ES-I3 (cell line): ENCODE results near the gene SSTR1.

Experiments
- H3K36me3 ChIP-seq: 2 replicates; pipeline ENCODE4 v1.6.1; 2013; ENCODE audit warnings: mild to moderate bottlenecking, low read length, control low read depth, moderate library complexity; ENCODE audit not compliant: insufficient read depth
- H3K4me1 ChIP-seq: 2 replicates; pipeline ENCODE4 v1.6.1; 2013; ENCODE audit warnings: mild to moderate bottlenecking, control low read depth, low read length; ENCODE audit not compliant: insufficient read depth
- H3K9ac ChIP-seq: 2 replicates; pipeline ENCODE4 v1.6.1; 2013; ENCODE audit warnings: low read depth, mild to moderate bottlenecking, low read length, moderate library complexity
- H3K9me3 ChIP-seq: 2 replicates; pipeline ENCODE4 v1.6.1; 2013; ENCODE audit warnings: mild to moderate bottlenecking, low read length, moderate library complexity; ENCODE audit not compliant: control insufficient read depth, insufficient read depth

The SSTR1 gene

GRCh38 chr14:38207377-38207735 is 348 bp upstream of the SSTR1 start:
- H3K9me3 ChIP-seq, result no peaks in the 10 kb centered on the region
- H3K4me1 ChIP-seq, result no peaks in the 10 kb centered on the region
- no peaks in the 10 kb centered on the region for H3K36me3 ChIP-seq
- peak overlapping the region; percentile 68; the same call in 1 of the 2 replicates for H3K9ac ChIP-seq

- H3K4me1 ChIP-seq, result peaks cover under 1% of the 10 kb centered on the region; the same call in 1 of the 2 replicates
- no peaks in the 10 kb centered on the region for H3K9me3 ChIP-seq
- peak overlapping the region; percentile 68 for H3K9ac ChIP-seq
- H3K36me3 ChIP-seq, result no peaks in the 10 kb centered on the region
Observed at GRCh38 chr14:38208618-38209562, 1.2 kb downstream of the SSTR1 start.

- Histone ChIP-seq H3K9me3 (no peaks in the 10 kb centered on the region), H3K9ac (peak overlapping the region; percentile 68; the same call in 1 of the 2 replicates), H3K4me1 (peaks cover 9% of the 10 kb centered on the region), H3K36me3 (no peaks in the 10 kb centered on the region)
Observed at GRCh38 chr14:38209572-38210557, 2.2 kb downstream of the SSTR1 start.

- Histone ChIP-seq H3K36me3 (no peaks in the 10 kb centered on the region), H3K9me3 (no peaks in the 10 kb centered on the region), H3K9ac (no peak overlapping the region), H3K4me1 (peaks cover 9% of the 10 kb centered on the region)
Observed at GRCh38 chr14:38210587-38211216, 3.0 kb downstream of the SSTR1 start.

GRCh38 chr14:38211255-38211735 is 3.6 kb downstream of the SSTR1 start:
- no peak overlapping the region for H3K9ac ChIP-seq
- H3K4me1 ChIP-seq, result peaks cover 9% of the 10 kb centered on the region
- no peaks in the 10 kb centered on the region for H3K36me3 ChIP-seq
- H3K9me3 ChIP-seq, result no peaks in the 10 kb centered on the region

- no peaks in the 10 kb centered on the region for H3K36me3 ChIP-seq
- H3K4me1 ChIP-seq, result peaks cover 9% of the 10 kb centered on the region
- H3K9ac ChIP-seq, result no peak overlapping the region
- H3K9me3 ChIP-seq, result no peaks in the 10 kb centered on the region
Observed at GRCh38 chr14:38212111-38212510, 4.4 kb downstream of the SSTR1 start.

GRCh38 chr14:38213001-38213400 is 5.3 kb downstream of the SSTR1 start:
- H3K4me1 ChIP-seq, result peaks cover 13% of the 10 kb centered on the region

GRCh38 chr14:38217553-38217952 is 9.8 kb downstream of the SSTR1 start:
- no peaks in the 10 kb centered on the region for H3K36me3 ChIP-seq
- H3K4me1 ChIP-seq, result peaks cover 30% of the 10 kb centered on the region
- no peaks in the 10 kb centered on the region for H3K9me3 ChIP-seq
- H3K9ac ChIP-seq, result no peak overlapping the region

More at GRCh38 chr14:38213001-38213400, 5.3 kb downstream of the SSTR1 start:
- H3K36me3 ChIP-seq, result no peaks in the 10 kb centered on the region
- no peak overlapping the region for H3K9ac ChIP-seq
- no peaks in the 10 kb centered on the region for H3K9me3 ChIP-seq

GRCh38 chr14:38221077-38221476 is 13.4 kb downstream of the SSTR1 start:
- H3K4me1 ChIP-seq, result peaks cover 21% of the 10 kb centered on the region
- H3K9ac ChIP-seq, result no peak overlapping the region
- no peaks in the 10 kb centered on the region for H3K36me3 ChIP-seq
- H3K9me3 ChIP-seq, result no peaks in the 10 kb centered on the region

GRCh38 chr14:38224338-38224737 is 16.6 kb downstream of the SSTR1 start:
- Histone ChIP-seq H3K36me3 (no peaks in the 10 kb centered on the region), H3K9ac (no peak overlapping the region), H3K9me3 (no peaks in the 10 kb centered on the region), H3K4me1 (peaks cover 17% of the 10 kb centered on the region)

GRCh38 chr14:38225946-38226345 is 18.2 kb downstream of the SSTR1 start:
- no peaks in the 10 kb centered on the region for H3K9me3 ChIP-seq
- H3K36me3 ChIP-seq, result no peaks in the 10 kb centered on the region
- H3K4me1 ChIP-seq, result peaks cover 7% of the 10 kb centered on the region
- H3K9ac ChIP-seq, result no peak overlapping the region

- H3K9ac ChIP-seq, result no peak overlapping the region
- peaks cover 3% of the 10 kb centered on the region for H3K4me1 ChIP-seq
- no peaks in the 10 kb centered on the region for H3K36me3 ChIP-seq
- no peaks in the 10 kb centered on the region for H3K9me3 ChIP-seq
Observed at GRCh38 chr14:38226366-38226765, 18.7 kb downstream of the SSTR1 start.

GRCh38 chr14:38233218-38233617 is 25.5 kb downstream of the SSTR1 start:
- Histone ChIP-seq H3K4me1 (no peaks in the 10 kb centered on the region), H3K36me3 (no peaks in the 10 kb centered on the region), H3K9me3 (no peaks in the 10 kb centered on the region), H3K9ac (no peak overlapping the region)

GRCh38 chr14:38238332-38238731 is 30.6 kb downstream of the SSTR1 start:
- no peak overlapping the region for H3K9ac ChIP-seq
- H3K36me3 ChIP-seq, result no peaks in the 10 kb centered on the region
- H3K4me1 ChIP-seq, result no peaks in the 10 kb centered on the region; the same call in 1 of the 2 replicates
- H3K9me3 ChIP-seq, result no peaks in the 10 kb centered on the region
